HG03025 (cell line): ENCODE results near the gene CEBPG.

Source experiments
- ATAC-seq: cut with Tn5 transposase; IDR thresholded peaks from one replicate; pipeline ENCODE4 v1.9.1; 2021; ENCODE audit warnings: mild to moderate bottlenecking, moderate library complexity; ENCODE audit not compliant: unreplicated experiment, low FRiP score

Gene CEBPG

DNA sequence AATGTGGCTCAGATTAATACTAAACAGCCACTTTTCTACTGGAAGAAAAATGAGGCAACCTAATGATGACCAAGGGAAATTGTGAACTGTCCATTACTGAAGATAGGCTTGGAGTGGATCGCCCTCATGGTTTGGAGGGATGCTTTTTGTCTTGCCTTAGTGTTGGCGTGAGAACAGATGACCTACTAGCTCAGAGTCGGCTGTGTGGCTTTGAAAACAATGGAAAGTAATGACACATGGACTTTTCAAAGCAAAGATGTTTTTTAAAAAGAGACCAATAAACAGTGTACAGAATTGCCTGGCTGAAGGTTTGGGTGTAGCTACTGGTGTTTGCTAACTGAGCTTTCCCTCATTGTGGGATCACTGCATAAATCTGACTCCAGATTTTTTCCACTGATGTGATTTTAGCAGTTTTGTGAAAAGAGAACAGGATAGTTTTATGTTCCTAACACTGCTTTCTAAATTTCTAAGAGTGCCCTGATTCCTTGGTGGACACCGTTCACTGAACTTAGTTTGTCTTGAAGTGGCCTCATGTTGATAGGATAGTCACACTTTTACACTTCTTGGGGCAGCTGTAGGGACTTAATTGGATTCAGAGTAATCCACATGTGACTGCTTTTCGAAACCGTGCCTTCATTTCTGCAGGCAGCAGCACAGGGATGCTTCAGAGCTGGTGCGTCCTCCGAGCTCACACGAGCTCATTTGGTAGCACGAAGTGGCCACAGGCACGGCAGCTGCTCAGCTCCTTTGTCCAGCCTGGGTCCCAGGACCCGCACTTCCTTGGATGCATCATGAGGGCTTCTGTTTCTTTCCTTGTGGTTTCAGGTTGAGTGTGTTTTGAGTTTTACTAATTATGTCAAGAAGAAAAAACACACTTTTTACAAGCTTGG lies 4.3 kb downstream of the CEBPG start:
- no peak for ATAC-seq

DNA sequence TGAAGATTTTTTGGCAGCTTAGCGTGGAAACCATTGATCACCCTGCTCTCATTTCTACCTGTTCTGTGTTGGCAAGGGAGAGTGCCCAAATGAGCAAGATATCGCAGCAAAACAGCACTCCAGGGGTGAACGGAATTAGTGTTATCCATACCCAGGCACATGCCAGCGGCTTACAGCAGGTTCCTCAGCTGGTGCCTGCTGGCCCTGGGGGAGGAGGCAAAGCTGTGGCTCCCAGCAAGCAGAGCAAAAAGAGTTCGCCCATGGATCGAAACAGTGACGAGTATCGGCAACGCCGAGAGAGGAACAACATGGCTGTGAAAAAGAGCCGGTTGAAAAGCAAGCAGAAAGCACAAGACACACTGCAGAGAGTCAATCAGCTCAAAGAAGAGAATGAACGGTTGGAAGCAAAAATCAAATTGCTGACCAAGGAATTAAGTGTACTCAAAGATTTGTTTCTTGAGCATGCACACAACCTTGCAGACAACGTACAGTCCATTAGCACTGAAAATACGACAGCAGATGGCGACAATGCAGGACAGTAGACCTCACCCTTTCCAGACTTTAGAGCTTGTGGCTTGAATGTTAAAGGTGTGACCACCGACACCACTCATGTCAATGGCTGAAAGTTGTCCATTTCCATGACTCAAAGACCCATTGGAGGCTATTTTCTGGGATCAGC lies 5.8 kb downstream of the CEBPG start:
- no peak for ATAC-seq

DNA sequence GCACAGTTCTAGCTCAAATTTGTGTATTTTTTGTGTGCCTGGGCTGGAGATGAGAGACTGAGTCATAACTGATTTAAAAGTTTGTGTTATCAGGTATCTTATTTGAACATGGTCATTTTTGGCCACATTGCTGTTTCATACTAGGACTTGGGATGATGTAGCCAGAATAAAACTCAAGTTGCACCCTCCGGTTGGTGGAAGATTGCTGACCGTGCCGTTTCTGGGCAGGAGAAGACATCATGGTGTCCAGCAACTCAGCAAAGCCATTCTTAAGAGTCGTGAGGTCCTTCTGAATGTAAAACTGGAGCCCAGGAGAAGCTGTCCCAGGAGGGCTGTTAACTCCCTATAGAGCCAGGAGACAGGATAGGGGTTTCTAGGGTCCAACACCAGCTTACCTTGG lies 7.6 kb downstream of the CEBPG start:
- no peak for ATAC-seq

DNA sequence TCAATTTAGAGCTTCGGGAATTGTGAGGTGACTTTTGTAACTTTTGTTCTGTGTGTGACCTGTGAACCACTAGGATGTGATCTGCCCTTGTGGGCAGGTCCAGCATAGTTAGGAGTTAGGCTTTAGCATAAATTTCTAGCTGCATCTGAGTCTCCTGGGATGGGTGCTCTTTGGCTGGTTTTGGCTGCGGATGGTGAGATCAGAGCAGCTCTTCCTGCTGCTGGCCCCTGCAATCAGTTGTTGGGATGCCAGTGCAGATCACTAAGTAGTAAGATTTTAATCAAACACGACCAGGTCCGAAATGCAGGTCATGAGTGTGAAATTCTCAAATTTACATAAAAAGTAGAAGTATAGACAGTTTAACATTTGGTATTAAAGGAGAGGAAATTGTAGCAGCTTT lies 8.5 kb downstream of the CEBPG start:
- no peak for ATAC-seq

DNA sequence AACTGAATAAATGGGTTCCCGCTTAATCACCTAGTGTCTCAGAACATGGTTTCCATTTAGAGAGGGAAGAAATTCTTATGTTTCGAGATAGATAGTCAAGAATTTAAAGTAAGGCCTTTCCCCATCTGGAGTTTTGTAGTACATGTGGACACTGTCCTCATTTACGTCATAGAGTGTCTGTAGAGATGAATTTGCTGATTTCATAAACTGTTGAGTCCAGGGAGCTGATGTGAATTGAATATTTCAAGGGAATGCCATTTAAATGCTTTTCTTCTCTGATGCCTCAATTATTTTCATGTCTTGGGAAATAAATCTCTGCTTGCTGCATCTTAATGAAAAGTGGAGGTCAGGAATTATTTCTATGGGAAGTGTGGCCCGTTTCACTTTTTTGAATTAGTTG lies 9.5 kb downstream of the CEBPG start:
- no peak for ATAC-seq

DNA sequence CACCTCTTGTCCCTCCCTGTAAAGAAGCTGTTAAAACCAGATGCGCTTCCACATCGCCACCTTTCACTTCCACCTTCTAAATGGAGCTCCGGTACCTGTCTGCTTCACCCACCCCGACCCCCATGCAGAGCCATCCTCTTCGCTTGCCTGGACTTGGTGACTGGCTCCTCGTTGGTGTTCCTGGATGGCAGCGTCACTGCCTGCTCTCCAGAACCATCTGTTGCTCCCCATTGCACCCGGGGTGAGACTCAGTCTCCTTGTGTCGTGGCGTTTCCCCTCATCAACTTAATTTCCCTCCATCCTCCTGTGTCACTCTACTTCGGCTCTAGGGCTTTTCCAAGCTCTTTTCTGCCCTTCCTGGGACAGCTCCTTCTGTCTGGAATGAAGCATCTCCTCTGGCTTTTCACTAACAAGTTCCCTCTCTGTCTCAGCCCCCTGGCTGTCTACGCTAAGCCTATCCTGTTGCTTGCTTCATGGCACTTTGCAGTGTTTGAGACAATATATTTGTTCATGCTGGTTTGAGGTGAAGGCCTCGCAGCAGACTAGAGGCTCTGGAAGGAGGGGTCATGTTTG lies 10.3 kb downstream of the CEBPG start:
- ATAC-seq, result no peak

DNA sequence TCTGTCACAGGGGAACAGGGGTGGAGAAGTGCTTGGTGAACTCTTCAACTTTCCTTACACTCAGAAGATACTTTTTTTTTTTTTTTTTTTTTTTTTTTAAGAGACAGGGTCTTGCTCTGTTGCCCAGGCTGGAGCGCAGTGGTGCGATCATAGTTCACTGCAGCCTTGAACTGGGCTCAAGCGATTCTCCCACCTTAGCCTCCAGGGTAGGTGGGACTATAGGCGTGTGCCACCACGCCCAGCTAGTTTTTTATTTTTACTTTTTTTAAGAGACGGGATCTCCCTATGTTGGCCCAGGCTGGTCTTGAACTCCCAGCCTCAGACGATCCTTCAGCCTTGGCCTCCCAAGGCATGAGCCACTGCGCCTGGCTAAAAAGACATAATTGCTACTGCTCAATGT lies 11.5 kb downstream of the CEBPG start:
- no peak for ATAC-seq

DNA sequence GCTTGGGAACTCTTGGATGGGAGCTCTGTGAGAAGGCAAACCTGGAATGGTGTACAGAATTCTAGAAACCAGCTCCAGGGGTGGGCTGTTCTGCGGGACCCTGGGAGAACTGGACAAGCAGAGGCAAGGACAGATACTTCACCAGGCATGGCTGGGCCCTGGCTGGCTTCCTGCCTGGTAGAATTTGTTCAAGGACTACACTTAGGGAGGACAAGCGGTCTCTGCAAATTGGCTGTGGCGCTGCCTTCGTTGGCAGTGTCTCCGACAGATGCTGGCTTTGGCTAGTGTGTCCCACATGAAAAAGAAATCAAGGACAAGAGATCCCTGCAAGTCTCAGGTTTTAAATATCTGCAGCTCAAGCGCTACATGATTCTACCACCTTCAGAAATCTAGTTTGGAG lies 12.4 kb downstream of the CEBPG start:
- ATAC-seq, result no peak

DNA sequence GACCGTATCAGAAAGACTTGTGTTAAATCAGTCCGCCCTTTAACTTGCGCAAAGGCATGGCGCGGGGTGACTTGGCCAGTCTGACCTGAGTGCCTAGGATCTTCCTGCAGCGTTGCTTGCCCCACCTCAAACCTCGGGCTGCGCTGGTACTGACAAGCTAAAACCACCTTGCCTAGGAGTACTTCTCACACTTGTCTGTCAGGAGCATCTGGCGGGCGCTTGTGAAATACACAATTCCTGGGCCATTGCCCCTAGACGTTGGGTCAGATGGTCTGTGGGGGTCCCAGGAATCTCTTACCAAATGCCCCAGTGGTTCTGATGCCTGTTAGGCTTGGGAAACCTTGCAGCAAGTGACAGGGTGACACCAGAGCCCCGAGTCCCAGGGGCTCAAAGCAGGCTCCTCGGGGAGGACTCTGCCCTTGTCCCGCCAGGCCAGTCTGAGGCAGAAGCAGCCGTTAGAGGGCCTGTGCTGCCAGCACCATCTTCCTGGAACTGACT lies 12.9 kb downstream of the CEBPG start:
- no peak for ATAC-seq

DNA sequence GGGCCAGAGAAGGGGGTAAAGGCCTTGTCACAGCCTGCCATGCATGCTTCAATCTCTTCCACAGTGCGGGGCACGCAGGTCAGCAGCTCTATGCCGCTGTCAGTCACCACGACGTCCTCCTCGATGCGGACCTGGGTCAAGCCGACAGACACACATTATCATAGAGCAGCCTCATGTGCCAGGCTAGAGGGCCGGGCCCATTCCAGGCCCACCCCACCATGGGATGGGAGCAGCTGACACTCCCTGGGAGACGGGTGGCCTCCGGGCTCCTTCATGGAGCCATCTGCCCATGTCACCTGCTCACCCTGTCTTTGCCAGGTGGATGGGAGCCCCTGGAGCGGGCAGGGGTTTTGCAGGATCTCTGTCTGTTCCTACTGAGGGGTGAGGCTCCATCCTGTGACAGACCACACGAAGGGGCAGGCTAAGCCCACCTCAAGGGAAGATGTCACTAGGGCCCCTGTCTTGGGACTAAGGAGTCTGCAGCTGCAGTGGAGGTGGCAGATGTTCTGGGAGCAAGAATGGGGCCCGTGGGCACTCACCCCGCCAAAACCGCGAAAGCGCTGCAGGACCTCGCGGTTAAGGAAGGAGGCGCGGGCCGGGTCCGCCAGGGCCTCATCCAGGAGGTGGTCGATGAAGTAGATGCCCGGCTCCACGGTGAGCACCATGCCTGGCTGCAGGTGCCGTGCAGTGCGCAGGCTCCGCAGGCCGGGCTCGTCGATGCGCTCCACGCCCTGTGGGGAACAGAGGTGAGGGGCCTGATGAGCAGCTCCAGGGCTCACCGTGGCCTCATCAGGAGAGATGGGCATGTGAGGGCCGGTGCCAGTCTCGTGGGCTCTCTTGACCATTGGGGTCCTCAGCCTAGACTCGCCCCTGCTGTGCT lies 14.1 kb downstream of the CEBPG start:
- ATAC-seq, result no peak

DNA sequence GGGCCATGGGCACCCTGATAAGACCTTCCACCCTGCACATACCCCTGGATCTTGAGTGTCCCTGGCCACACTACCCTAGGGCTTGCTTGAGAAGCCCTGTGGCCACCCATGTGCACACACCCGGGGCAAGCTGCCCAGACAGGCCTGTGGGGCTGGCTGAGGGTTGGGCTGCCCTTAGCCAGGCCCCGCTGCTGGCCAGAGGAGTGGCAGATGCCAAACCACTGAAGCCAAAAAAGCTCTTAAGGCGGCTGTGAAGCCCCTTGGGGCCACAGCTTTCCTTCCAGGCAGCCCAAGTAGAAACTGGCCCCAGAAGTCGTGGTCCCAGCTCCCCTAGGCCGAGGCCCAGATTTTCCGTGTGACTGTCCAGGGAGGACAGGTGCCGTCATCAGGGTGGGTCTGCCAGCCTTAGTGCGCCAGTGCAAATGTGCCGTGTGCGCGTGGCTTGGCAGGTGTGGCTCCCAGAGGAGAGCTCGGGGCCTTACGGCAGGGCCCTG lies 14.8 kb downstream of the CEBPG start:
- no peak for ATAC-seq

DNA sequence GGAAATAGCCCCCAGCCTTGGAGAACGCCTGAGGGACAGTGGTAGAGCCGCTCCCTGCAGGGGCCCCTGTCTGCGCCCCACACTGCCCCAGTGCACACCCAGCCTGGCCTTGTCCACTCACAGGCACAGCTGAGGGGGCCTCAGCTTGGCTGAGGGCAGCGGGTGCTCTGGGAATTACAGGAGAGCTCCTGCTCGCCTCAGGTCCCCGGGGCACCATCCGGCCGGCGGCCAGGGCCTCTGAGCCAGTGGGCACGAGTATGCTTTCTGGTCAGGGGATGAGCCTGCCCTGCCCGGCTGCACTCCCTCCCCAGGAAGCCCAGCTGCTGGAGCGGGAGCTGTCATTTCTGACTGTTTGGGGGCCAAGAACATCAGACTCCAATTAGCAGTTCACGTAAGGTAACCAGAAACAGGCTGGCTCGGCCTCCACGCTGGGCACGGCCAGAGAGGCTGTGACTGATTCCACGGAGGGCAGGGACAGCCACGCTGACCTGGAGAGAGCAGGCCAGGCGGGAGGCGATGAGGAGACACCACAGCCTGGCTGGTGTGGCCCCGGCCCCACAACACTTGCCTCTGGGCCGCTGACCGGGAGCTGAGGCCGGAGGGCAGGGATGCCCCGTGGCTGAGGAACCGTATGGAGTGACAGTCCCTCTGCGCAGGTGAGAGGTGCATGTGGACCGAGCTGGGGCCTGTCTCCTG lies 15.4 kb downstream of the CEBPG start:
- no peak for ATAC-seq

DNA sequence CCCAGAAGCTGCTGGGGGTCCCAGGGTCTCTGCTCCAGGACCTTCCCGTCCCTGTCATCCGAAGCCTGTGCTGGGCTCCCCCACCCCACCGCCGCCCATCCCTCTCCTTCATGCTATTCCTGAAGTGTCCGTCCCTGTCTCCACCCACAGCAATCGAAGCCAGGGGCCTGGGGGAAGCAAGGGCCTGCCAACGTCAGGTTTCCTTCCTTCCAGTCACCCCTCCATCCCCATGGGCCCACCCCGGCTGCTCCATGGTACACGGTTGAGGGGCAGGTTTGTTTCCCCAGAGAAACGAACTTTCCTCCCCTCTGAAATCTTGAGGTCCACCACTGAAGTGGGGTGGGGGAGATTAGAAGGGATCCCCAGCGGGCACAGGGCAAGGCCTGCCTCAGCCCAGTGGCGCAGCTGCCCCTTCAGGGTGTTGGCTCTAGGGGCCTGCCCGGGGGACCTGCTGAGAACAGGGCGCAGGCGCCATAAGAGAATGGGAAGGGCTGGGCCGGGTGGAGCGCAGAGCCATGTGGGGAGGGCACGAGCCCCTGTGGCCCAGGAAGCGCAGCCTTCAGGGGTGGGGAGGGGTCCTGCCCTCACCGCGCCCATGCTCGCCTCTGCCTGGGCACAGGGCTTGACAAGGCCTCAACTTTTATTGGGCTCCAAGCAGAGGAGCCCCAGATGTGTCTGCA lies 16.1 kb downstream of the CEBPG start:
- no peak for ATAC-seq

DNA sequence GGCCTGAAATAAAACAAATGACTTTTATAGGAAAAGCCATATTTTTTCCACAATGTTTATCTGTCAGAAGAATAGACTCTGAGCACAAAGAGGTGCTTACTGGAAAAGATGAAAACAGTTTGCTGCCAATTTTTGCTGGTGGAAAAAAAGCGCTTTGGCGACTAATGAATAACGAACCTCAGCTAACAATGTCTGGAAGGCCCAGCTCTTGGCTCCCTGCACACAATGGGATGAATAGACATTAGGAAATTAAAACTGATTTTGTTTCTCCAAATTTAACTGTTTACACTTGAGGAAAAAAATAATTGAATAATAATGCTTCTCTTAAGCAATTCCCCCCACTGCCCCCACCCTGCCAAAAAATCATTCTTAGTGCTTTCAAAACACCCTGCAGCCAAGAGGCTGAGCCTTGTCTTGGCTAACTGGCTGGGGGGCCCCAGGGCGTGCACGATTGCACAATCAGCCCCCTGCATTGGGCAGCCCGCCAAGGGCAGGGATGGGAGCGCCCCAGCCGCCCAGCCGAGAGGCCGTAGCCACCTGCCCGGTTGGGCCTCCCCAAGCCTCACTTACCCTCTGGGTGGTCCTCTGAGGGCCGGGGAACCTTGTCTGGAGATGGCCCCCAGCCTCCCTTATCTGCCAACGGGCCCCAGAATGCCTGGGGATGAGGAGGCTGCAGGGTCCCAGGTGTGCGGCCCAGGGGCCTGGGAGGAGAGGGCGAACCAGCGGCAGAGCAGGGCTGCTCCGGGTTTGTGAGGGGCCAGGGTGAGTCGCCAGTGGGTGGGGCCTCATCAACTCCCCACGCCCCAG lies 16.8 kb downstream of the CEBPG start:
- ATAC-seq, result no peak

DNA sequence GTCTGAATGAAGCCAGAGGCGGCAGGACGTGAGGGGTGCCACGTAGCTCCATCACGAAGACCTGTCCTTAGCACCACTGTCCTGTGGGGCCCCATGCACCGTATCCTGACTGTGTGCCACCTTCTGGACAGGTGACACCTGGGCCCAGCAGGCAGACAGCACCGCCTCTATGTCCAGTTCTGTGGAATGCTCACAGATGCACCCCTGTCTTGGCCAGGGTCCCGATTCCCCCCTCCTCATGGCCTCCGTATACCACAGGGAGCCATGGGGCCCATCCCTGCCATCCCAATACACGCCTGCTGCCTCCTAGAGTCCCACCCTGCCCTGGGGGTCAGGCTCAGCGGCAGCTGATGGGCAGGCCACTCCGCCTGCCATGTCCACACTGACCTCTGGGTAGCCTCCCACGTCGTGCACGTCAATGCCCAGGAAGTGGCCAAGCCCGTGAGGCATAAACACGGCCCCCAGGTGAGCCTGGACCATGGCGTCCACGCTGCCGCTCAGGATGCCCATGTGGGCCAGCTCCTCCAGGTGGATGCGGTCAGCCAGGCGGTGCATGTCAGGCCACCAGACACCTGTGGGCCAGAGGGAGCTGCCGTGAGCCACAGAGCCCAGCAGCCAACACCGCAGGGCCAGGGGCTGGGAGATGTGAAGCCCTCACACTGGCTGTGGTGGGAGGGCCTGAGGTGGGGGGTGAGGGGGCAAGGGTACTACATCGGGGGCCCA lies 17.6 kb downstream of the CEBPG start:
- no peak for ATAC-seq

DNA sequence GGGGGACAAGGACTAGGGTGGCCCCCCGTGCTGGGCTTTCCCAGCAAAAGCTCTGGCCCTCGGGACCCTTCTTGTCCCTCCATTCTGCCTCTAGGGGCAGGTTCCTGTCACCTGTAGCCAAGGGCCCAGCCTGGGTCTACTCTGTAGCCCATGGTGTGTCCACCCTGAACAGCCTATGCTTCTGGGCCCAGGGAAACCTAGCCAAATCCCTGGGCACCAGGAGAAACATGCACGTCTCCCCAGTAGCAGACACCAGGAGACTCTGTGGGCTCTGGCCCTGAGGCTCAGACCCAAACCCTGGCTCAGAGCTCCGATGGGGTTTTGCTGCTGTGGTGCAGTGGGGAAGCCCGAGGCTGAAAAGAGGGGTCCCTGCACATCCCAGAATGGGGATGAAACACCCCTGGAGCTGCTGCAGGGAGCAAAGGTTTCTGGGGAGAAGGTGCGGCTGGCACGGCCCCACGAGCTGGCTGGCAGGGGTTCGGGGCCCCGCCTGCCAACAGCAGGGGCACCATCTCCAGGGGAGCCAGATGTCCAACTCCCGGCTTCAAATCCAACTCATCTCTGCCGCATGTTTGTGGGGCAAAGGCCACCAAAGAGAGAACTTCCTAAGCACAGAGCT lies 18.2 kb downstream of the CEBPG start:
- no peak for ATAC-seq
